Glomerular visceral epithelial cell (primary cell): ENCODE results near the gene NLRP3.
"Not testable (repeated sequence)": the region's sequence is repeated elsewhere in the genome, so short reads cannot be mapped to it uniquely, and the experiment has no call there.

Source experiments
- DNase-seq: peaks from one replicate; pipeline ENCODE4 v3.0.0-alpha.2; 2016; ENCODE audit errors: extremely low spot score

NLRP3 gene

GRCh38 chr1:247469141-247469535, 53.2 kb downstream of the NLRP3 start:
- no peak for DNase-seq

DNA sequence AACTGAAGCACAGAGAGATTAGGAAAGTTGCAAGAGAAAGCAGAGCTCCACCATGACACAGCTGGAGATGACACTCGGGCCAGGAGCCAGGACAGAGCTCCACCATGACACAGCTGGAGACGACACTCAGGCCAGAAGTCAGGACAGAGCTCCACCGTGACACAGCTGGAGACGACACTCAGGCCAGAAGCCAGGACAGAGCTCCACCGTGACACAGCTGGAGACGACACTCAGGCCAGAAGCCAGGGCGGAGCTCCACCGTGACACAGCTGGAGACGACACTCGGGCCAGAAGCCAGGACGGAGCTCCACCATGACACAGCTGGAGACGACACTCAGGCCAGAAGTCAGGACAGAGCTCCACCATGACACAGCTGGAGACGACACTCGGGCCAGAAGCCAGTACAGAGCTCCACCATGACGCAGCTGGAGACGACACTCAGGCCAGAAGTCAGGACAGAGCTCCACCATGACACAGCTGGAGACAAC, 55.0 kb downstream of the NLRP3 start:
- DNase-seq, result not testable (repeated sequence)

- no peak for DNase-seq
These were observed 55.6 kb downstream of the NLRP3 start for GRCh38 chr1:247471445-247472016.

- no peak for DNase-seq
These were observed 56.1 kb downstream of the NLRP3 start for GRCh38 chr1:247472035-247472434.

DNA sequence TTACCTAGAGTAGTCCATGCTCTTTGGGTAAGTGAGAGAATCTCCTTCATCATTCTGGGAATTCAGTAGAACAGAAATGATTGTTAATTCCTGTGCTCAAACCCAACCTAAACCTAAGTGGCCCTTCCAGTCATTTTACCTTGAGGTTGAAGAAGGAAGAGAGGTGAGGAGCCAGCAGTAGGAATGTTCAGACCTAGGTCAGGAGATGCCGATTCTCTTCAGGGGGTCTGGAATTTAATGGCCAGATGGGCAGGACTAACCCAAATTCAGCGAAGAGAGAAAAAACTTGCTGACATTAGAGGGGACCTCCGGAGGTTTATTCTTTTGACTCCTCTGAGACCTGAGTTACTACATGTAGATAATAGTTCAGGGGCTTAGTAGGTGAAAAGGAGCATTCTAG, 58.4 kb downstream of the NLRP3 start:
- DNase-seq, result no peak

DNA sequence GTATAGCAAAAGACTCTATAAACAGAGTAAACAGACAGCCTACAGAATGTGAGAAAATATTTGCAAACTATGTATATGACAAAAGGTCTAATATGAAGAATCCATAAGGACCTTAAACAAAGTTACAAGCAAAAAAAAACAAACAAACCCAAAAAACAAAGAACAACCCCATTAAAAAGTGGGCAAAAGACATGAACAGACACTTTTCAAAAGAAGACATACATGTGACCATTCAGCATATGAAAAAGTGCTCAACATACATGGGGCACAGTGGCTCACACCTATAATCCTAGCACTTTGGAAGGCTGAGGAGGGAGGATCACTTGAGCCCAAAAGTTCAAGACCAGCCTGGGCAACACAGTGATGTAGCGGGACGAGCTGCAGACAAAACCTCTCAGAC, 59.8 kb downstream of the NLRP3 start:
- no peak for DNase-seq

GRCh38 chr1:247476328-247477058, 60.5 kb downstream of the NLRP3 start:
- DNase-seq, result not testable (repeated sequence)

- DNase-seq, result no peak
These were observed 66.8 kb downstream of the NLRP3 start for GRCh38 chr1:247482747-247483146.

- peak; percentile 41 for DNase-seq
These were observed 71.1 kb downstream of the NLRP3 start for GRCh38 chr1:247487057-247487456.

- DNase-seq, result no peak
These were observed 75.4 kb downstream of the NLRP3 start for GRCh38 chr1:247491328-247491727.

DNA sequence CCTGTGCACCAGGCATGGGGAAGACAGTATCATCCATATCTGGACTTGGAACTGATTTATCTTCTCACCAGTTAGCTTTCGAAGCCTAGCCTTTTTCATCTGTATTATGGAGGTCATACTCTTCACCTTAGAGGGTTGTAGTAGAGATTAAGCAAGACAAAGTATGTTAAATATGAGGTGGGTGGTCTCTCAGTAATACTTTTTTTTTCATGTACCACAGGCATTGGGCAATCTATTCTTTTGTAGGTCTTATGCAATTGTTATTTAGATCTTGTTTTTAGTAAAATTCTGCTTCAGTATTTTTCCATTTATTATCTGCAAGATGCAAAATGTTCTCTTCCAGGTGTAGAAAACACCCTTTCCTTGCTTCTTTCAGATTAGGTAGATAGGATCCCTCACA, 77.1 kb downstream of the NLRP3 start:
- no peak for DNase-seq

DNA sequence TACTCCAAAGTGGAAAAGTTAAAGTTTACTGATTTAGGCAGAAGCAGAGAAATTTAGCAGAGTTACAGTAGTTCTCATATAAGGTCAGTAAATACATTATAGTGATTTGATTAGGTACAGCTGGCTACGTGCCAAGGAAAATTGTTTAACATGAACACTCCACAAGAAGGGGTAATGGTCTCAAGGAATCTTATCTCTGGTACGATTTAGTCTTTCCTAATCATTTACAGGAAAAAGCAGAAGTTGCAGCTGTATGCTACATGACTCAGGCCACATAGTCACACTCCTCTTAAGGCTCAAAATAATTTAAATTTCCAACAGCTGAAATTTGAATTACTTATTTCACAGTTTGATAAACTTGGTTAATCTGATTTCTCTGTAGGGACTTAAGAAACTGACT, 78.8 kb downstream of the NLRP3 start:
- no peak for DNase-seq

DNA sequence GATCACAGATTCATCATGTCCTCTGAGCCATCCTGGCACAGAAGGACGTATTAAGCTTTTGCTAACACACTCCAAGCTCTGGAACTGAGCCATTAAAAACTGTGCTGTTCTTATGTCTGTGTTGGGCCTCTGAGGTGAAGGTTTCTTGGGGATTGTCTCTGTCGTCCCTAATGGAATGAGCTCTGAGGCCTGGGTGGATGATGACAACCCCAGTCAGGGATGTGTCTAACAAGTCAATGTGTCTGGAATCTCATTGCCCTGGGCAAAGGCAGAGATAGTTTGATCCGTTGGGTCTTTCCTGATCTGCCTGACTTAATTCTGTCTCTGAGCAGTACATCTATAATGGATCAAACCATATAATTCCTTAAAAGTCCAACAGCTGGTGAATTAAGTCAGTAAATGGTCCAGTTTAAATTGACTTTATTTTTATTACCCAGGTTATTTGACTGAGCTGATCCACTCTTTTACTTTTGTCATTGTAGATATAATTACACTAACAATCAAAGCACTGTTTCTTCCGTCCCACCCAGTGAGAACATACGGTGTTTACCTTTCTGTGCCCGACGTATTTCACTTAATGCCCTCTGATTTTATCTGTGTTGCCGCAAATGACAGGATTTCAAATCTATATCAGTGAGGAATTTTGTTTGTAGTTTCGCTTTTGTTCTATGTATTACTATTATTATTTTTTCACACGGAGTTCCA, 80.8 kb downstream of the NLRP3 start:
- no peak for DNase-seq
